Endodermal cell (in vitro differentiated cells): ENCODE measurements around the gene NBAS. TPM values are rescaled to one million over a fixed set of nuclear protein-coding genes. Genes with fewer than 3 reads are reported as not detected.

Source experiments
- DNase-seq: peaks from one replicate; pipeline ENCODE4 v3.0.0-alpha.2; 2017
- H3K27ac ChIP-seq: 2 replicates; pipeline ENCODE4 v1.5.1; 2013; ENCODE audit warnings: mild to moderate bottlenecking, low read depth, low read length, moderate library complexity
- H3K27me3 ChIP-seq: 2 replicates; pipeline ENCODE4 v1.6.1; 2013; ENCODE audit warnings: mild to moderate bottlenecking, low read length, moderate library complexity; ENCODE audit not compliant: insufficient read depth, control insufficient read depth, poor library complexity, severe bottlenecking
- H3K36me3 ChIP-seq: 2 replicates; pipeline ENCODE4 v1.7.0; 2013; ENCODE audit warnings: mild to moderate bottlenecking, low read length, moderate library complexity; ENCODE audit not compliant: control insufficient read depth, insufficient read depth
- H3K4me1 ChIP-seq: one replicate; pipeline ENCODE4 v1.7.0; 2013; ENCODE audit warnings: low read length; ENCODE audit not compliant: control insufficient read depth, insufficient read depth
- H3K4me3 ChIP-seq: 2 replicates; pipeline ENCODE4 v1.5.1; 2013; ENCODE audit warnings: mild to moderate bottlenecking, low read length, moderate library complexity
- H3K9ac ChIP-seq: 2 replicates; pipeline ENCODE4 v1.6.1; 2013; ENCODE audit warnings: mild to moderate bottlenecking, low read length, moderate library complexity; ENCODE audit not compliant: poor library complexity, severe bottlenecking; ENCODE audit errors: extremely low read depth
- H3K9me3 ChIP-seq: 2 replicates; pipeline ENCODE4 v1.6.1; 2013; ENCODE audit warnings: mild to moderate bottlenecking, low read length, moderate library complexity; ENCODE audit not compliant: control insufficient read depth
- H3K27ac Mint-ChIP-seq: 2 replicates; pipeline ENCODE4 v1.8.0; 2020; ENCODE audit warnings: mixed read lengths
- H3K27me3 Mint-ChIP-seq: 2 replicates; pipeline ENCODE4 v1.8.0; 2021; ENCODE audit warnings: mild to moderate bottlenecking, mixed read lengths; ENCODE audit not compliant: insufficient read depth
- H3K36me3 Mint-ChIP-seq: 2 replicates; pipeline ENCODE4 v1.8.0; 2020; ENCODE audit warnings: low read depth, mixed read lengths
- H3K4me1 Mint-ChIP-seq: 2 replicates; pipeline ENCODE4 v1.8.0; 2020; ENCODE audit warnings: mixed read lengths
- H3K4me3 Mint-ChIP-seq: 2 replicates; pipeline ENCODE4 v1.8.0; 2020; ENCODE audit warnings: mild to moderate bottlenecking, moderate library complexity, mixed read lengths
- H3K9me3 Mint-ChIP-seq: 2 replicates; pipeline ENCODE4 v1.8.0; 2020; ENCODE audit warnings: mild to moderate bottlenecking, mixed read lengths
- WGBS, 2 experiments: methylation state at CpG; one replicate each; pipeline versions ENCODE4 v1.1.5 to v1.1.7; 2013; ENCODE audit warnings: missing lambda C conversion rate in 2 of 2, mixed read lengths in 1 of 2; ENCODE audit not compliant: insufficient coverage in 1 of 2, insufficient read length in 1 of 2; 5-methylcytosine and 5-hydroxymethylcytosine counted together
- total RNA-seq, 2 donors: library from RNA; stranded (reverse); fragmentation: NEBNext Ultra II Directional in 1 of 2; extraction: Animal tissue kit (Norgen Biotek cat#: 25700) in 1 of 2; gene quantifications; 2 replicates in 1 of 2; 3 replicates in 1 of 2; pipeline ENCODE4 v1.2.1, GENCODE V29; 2021
- TF ChIP-seq, protein P1 (sequence below): fragments of 200-600 bp; sonication (generic); conservative IDR thresholded peaks from 2 replicates; pipeline ENCODE4 v1.5.0; 2021; ENCODE audit warnings: antibody characterized with exemption, mild to moderate bottlenecking

NBAS gene
- total RNA-seq, 2 donors from 2014 or later, result 47.4 to 54.7 TPM

DNA sequence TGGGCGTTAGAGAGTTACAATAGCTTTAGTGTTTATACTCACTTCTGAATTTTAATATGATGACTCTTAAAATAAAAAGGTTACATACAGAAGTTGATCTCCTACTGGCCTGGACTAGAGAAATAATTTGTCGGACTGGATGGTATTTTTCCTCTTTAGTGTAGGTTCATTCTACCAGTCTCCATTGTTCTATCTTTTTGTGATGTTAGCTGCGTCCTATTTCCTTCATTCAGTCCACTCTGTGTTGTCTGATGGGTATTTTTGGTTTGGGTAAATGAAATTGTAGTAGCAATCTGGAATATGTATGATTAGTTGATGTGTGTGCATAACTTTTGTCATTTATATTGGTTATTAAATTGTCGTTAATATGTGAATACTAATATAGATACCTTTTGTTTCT is 35.8 kb upstream of the NBAS start:
- no peaks in the 10 kb centered on the region for H3K27me3 Mint-ChIP-seq
- Histone ChIP-seq H3K36me3 (peaks cover 72% of the 10 kb centered on the region), H3K4me1 (no peaks in the 10 kb centered on the region), H3K9me3 (no peaks in the 10 kb centered on the region), H3K9ac (no peak overlapping the region), H3K27ac (no peak overlapping the region), H3K4me3 (no peak overlapping the region), H3K27me3 (no peaks in the 10 kb centered on the region)
- no peak overlapping the region for H3K27ac Mint-ChIP-seq
- no peak for DNase-seq
- WGBS, 2 experiments, result 92 to 100% methylated on average over 1 to 4 of the region's 4 CpGs
- TF ChIP-seq, protein P1, sequence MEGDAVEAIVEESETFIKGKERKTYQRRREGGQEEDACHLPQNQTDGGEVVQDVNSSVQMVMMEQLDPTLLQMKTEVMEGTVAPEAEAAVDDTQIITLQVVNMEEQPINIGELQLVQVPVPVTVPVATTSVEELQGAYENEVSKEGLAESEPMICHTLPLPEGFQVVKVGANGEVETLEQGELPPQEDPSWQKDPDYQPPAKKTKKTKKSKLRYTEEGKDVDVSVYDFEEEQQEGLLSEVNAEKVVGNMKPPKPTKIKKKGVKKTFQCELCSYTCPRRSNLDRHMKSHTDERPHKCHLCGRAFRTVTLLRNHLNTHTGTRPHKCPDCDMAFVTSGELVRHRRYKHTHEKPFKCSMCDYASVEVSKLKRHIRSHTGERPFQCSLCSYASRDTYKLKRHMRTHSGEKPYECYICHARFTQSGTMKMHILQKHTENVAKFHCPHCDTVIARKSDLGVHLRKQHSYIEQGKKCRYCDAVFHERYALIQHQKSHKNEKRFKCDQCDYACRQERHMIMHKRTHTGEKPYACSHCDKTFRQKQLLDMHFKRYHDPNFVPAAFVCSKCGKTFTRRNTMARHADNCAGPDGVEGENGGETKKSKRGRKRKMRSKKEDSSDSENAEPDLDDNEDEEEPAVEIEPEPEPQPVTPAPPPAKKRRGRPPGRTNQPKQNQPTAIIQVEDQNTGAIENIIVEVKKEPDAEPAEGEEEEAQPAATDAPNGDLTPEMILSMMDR, result no peak
- H3K4me3 Mint-ChIP-seq, result no peak overlapping the region
- H3K36me3 Mint-ChIP-seq, result peaks cover 50% of the 10 kb centered on the region
- peaks cover 8% of the 10 kb centered on the region for H3K4me1 Mint-ChIP-seq
- H3K9me3 Mint-ChIP-seq, result no peaks in the 10 kb centered on the region

- no peak overlapping the region for H3K9ac ChIP-seq
- Mint-ChIP-seq H3K27ac (no peak overlapping the region), H3K36me3 (peaks cover 45% of the 10 kb centered on the region), H3K9me3 (no peaks in the 10 kb centered on the region), H3K27me3 (no peaks in the 10 kb centered on the region), H3K4me3 (no peak overlapping the region), H3K4me1 (peaks cover 8% of the 10 kb centered on the region)
- H3K27me3 ChIP-seq, result no peaks in the 10 kb centered on the region
- WGBS, 2 experiments, result 86 to 96% methylated on average over 1 to 2 of the region's 2 CpGs
- H3K36me3 ChIP-seq, result peaks cover 66% of the 10 kb centered on the region
- H3K9me3 ChIP-seq, result no peaks in the 10 kb centered on the region
- no peak overlapping the region for H3K4me3 ChIP-seq
- no peak for DNase-seq
- TF ChIP-seq, protein P1, result no peak
- no peaks in the 10 kb centered on the region for H3K4me1 ChIP-seq
- H3K27ac ChIP-seq, result no peak overlapping the region
These were observed 35.2 kb upstream of the NBAS start for GRCh38 chr2:15596350-15596749.

DNA sequence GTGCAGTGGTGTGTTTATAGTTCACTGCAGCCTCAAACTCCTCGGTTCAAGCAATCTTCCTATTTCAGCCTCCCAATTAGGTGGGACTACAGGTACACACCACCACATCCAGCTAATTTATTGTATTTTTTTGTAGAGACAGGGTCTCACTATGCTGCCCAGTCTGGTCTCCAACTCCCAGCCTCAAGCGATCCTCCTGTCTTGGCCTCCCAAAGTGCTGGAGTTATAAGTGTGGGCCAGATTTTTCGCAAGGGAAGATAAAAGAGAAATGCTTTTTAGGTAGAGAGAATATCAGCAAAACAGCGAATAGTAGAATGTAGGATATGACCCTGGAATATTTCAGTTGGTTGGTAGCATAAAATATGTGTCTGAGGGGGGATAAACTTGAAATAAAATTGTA is 34.8 kb upstream of the NBAS start:
- Histone ChIP-seq H3K9ac (no peak overlapping the region), H3K36me3 (peaks cover 62% of the 10 kb centered on the region), H3K27me3 (no peaks in the 10 kb centered on the region), H3K27ac (no peak overlapping the region), H3K4me3 (no peak overlapping the region), H3K4me1 (no peaks in the 10 kb centered on the region), H3K9me3 (no peaks in the 10 kb centered on the region)
- WGBS, 2 experiments, result 90 to 95% methylated on average over 3 to 4 of the region's 4 CpGs
- H3K36me3 Mint-ChIP-seq, result peaks cover 41% of the 10 kb centered on the region
- H3K4me3 Mint-ChIP-seq, result no peak overlapping the region
- no peaks in the 10 kb centered on the region for H3K27me3 Mint-ChIP-seq
- no peak overlapping the region for H3K27ac Mint-ChIP-seq
- no peak for DNase-seq
- H3K4me1 Mint-ChIP-seq, result peaks cover 8% of the 10 kb centered on the region
- no peaks in the 10 kb centered on the region for H3K9me3 Mint-ChIP-seq
- TF ChIP-seq, protein P1, result no peak
